GM18507 (cell line): ENCODE measurements around the gene XAF1.
"Not testable (repeated sequence)": the region's sequence is repeated elsewhere in the genome, so short reads cannot be mapped to it uniquely, and the experiment has no call there.

Experiments
- DNase-seq: peaks from one replicate; pipeline ENCODE4 v3.0.0; 2011; ENCODE audit warnings: low read depth; ENCODE audit not compliant: insufficient read length; ENCODE audit errors: extremely low spot score
- FAIRE-seq: peaks from 2 replicates; lab custom pipeline; 2011; peaks lifted over from hg19 to GRCh38; lab: Jason Lieb, UNC

Gene XAF1

DNA sequence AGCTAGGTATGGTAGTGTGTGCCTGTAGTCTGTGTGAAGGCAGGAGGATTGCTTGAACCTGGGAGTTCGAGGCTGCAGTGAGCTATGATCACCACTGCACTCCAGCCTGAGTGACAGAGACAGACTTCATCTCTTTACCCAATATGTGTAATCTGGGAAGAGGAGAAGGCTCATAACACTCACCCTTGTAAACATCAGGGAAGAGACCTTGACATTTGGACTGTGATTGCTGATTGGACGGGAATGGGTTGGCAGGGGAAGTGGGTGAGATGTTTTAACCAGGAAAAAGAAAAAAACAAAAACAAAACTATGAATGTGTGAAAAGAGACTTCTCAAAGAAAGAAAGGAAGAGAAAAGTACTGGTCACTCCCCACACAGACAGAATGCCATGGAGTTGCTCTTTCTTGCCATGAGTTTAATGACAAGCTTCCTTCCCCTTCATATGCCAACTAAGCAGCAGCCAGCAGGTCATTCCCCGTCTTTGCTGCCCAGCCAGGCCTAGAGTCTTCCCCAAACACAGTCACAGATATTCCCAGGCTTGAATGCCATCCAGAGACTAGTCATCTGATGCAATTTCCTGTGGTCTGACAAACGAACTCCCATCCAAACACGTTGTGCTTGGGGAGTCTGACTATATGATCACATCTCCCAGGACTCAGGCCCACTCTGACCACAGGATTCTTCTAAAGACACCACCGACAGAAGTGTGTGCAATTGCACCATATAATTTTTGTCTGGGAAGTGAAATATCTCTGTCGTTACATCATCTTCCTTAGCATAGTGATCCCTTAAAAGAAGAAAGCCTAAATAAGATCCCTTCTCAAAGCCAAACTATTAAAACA is 3.6 kb upstream of the XAF1 start:
- DNase-seq (no peak), FAIRE-seq (no peak)

DNA sequence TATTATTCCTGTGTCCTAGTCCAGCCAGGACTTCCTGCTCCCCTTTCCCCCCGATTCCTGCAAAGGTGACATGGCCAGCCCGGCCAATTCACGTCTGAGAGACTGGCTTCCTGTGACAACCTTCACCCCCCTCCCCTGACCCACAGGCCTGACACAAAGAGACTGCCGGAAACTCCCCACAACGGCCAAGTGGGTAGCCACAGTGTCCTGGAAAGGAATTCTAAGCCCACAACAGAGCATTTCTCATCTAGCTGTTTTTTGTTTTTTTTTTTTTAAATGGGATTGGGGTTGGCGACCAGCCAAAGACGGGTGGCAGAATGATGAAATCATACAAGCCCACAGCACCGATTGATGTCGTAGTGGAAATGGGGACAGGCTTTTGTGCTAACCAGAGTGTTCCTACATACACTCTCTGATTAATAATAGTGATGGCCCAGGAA is 2.8 kb upstream of the XAF1 start:
- no peak for FAIRE-seq
- no peak for DNase-seq

DNA sequence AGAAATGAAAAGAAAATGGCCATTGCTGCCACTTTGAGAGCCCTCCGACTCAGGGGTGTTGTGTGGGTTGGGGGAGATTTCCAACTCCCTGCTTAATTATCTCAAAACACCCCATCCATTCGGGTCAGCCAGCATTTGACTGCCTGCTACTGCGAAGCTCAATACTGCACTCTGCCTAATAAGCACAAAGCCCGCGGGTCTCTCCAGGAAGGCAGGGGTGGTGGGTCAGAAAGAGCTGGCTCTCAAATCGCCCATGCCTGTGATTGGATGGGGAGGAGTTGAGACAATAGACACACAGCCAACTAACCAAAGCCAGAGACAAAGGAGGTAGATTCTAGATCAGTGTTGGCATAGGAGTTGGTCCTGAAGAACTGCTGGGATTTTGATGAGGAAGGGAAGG is 2.3 kb upstream of the XAF1 start:
- FAIRE-seq, result no peak
- no peak for DNase-seq

DNA sequence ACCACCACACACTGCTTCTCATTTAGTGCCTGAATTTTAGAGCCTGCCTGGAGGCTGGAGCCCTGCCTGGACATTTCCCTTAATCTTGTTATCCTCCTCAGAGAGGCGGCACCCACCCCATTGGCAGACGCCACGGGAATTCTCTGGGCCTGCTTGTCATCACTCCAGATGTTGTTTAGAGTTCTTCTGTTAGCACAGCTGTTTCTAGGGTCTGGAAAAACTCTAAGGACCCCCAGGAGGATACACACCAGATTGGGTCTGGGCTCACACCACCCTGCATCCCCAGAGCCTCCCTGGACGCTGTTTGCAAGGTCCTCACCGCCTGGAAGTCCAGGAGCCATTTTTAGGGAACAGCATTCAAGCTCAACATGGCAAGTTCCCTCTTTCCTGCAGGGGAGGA is 565 bp upstream of the XAF1 start:
- FAIRE-seq (no peak), DNase-seq (no peak)

DNA sequence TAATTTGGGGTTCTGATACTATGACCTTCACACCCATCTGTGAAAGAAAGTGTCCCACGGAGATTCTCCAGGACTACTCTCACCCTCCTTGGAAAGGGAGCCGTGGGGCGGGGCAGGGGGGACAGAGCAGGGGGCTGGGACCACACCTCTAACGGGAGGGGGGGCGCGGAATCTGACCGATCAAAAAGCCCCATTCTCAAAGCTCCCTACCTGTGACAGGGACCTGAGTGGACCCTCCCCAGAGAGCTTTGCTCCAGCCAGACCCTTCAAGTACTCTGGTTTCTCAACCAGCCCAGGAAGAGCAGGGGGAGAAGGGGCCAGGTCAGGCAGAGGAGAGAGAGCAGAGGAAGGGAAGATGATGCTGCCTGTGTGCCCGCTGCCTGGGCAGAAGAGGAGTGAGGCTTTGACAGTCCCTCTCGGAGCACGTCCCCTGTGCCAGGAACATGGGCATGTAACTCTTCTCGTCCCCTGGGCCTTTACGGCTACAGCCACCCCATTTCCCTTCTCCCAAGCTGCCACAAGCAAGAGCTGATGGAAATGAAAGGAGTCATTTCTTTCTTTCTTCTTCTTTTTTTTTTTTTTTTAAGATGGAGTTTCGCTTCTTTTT is 682 bp downstream of the XAF1 start:
- FAIRE-seq (no peak), DNase-seq (no peak)

DNA sequence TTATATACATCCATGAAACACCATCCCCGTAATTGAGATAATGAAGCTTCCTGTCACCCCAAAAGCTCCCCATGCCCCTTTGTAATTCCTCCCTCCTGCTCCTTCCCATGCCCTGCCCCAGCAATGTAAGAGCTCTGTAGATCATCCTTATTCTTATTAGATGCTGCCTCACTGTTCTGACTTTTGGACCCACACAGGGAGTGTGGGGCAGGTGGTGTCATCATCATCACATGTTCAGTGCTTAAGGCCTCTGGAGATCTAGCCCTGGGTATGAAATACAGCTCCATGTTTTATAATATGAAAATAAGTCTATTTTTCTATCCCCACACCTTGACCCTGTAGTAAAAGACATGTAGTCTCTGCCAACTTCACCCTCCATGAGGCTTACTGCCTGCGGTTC is 1.9 kb downstream of the XAF1 start:
- FAIRE-seq, result no peak

DNA sequence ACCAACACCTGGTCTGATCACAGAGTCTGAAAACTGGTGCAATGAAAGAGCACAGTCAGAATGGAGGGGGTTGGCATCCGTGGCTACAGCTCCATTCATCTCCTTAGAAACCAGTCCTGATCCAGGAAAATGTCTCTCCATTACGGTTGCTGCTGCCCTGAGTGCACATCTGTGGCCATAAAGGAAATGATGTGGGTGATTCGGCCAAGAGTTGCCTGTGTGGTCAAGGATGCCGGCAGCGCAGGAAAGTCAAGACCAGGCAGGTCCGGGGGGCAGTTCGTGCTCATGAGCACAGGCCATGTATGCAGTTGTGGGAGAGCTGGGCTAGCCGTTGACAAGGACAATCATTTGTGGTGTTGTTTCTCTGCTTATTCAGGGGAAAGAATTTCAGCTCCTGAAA is 5.9 kb downstream of the XAF1 start:
- FAIRE-seq (no peak), DNase-seq (no peak)

More for the DNA sequence above, 1.9 kb downstream of the XAF1 start:
- DNase-seq, result no peak

DNA sequence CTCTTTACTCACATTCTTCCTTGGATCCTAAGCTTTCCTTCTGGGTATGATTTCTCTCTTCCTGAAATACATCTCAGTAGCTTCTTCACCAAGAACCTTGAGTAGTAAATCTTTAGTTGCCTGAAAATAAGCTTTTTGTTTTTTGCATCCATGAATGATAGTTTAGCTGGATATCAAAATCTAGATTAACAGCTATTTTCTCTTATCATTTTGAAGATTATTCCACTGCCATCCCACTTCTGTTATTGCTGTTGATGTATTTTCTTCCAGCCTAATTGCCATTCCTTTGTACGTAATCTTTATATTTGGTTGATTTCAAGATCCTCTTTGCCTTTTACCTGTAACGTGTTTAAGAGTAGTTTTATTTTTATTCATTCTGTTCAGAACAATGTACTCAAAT is 12.6 kb downstream of the XAF1 start:
- DNase-seq (no peak), FAIRE-seq (no peak)

DNA sequence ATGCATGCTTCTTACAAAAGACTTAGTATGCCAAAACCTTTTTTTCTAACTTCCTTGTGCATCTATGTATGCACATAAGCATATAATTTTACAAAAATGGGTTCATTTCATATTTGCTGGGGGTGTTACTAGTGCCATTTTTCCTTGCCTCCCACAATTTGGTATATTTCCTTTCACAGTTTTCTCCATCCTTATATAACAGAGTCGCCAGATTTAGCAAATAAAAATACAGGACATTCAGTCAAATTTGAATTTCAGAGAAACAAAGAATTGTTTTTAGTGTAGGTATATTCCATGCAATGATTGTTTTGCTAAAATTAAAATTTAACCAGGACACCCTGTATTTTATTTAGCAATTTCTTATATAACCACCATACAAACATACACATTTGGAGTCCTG is 16.2 kb downstream of the XAF1 start:
- FAIRE-seq (no peak), DNase-seq (no peak)

DNA sequence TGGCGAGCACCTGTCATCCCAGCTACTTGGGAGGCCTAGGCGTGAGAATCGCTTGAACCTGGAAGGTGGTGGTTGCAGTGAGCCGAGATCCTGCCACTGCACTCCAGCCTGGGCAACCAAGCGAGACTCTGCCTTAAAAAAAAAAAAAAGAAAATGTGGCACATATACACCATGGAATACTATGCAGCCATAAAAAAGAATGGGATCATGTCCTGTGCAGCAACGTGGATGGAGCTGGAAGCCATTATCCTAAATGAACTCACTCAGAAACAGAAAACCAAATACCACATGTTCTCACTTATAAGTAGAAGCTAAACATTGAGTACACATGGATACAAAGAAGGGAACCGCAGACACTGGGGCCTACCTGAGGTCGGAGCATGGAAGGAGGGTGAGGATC is 19.1 kb downstream of the XAF1 start:
- FAIRE-seq, DNase-seq: not testable (repeated sequence)

DNA sequence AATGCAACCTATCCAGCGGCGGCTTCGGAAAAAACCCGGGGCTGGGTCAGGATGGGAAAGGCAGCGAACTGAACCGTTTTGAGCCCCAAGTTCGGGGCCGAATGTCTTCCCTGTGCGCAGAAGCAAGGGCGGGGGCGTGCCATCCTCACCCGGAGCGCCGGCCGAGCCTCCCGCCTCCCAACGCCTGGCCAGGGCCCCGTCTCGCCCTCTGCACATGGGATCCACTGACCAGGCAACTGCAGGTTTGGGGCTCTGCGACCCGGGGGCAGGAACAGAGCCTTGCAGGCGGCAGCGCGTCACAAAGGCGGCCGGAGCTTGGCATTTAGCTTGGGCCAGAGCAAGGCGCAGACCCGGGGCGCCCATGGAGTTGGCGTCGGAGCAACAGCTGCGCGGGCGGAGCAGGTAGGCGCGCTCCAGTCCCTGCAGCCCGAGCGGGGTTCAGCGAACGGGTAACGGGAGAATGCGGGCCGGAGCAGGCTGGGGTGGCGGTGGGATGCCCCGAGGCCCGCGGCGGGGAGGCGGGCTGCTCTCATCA is 20.1 kb downstream of the XAF1 start, which contains the start of gene FBXO39:
Gene FBXO39, plus strand, starts transcription at position 345 of the 535 bp plus-strand sequence. CDS start 3,654 bp downstream, outside the sequence.
- FAIRE-seq, result no peak
- DNase-seq, result no peak

DNA sequence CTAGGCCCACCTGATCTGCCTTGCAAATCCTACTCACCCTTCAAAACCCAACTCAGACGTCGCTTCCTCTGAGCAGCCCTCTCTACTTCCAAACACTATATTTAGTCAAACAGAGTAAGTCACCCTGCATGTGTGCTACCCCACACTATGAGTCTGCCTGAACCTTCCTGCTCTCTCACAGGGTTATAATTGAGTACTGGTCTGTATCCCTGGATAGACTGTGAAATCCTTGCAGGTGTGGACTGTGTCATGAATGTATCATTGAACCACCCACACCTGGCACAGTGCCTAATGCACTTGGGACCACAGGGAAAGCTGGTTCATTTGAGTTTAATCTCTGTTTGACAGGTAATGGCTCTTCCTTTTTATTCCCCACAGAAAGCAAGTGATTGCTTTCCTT is 23.6 kb downstream of the XAF1 start:
- FAIRE-seq, result no peak
- DNase-seq, result no peak

DNA sequence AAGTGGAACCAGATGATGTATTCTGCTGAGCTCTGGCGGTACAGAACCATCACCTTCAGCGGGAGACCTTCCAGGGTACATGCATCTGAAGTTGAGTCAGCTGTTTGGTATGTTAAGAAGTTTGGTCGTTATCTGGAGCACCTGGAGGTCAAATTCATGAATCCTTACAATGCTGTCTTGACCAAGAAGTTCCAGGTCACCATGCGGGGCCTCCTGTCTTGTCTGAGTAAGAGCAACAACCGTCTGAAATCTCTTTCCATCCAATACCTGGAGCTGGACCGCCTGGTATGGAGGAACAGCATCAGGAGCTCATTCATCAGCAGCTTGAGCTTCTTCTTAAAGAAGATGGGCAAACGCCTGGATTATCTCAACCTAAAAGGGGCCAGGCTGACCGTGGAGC is 24.2 kb downstream of the XAF1 start:
- FAIRE-seq (no peak), DNase-seq (no peak)

DNA sequence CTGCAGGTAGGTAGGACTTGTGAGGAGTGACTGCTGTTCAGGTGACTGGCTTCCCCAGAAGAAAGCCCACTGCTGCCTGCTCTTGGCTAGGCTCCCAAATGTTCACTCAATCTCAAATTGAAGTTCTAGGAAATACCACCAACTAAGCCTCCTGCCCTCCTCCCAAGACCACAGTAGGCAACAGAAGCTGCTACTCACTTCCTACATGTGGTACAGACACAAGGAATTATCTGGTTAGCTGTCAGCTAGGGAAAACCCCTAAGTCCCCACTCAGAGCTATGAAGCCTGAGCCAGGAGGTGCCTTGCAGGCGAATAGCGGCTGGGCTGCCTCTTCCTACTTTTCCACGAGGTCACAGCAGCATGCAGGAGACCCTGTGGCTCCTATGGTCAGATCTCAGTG is 25.0 kb downstream of the XAF1 start:
- FAIRE-seq, result no peak
- no peak for DNase-seq

DNA sequence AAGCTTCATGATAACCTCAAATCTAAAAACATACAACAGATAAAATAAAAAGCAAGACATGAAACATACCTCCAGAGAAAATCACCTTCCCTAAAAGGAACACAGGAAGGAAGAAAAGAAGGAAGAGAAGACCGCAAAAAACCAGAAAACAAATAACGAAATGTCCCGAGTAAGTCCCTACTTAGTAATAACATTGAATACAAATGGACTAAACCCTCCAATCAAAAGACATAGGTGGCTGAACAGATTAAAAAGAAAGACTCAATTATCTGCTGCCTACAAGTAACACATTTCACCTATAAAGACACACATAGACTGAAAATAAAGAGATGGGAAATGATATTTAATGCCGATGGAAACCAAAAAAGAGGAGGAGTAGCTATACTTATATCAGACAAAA is 26.4 kb downstream of the XAF1 start:
- FAIRE-seq, result no peak
- no peak for DNase-seq

DNA sequence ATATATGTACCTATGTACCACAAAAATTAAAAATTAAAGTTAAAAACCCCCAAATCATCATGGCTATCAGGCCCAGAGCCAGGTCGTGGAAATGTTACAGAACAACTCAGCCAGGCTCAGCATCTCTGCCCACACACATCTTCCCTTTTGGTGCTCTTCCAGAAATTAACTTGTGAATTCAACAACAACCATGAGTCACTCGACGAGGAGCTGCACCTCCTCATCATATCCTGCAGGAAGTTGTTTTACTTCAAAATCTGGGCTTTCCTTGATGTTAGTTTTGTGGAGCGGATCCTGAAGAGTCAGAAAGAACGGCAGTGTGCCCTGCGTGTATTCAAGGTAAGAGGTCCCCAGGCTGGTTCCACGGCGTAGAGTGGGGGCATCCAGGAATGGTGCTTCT is 30.8 kb downstream of the XAF1 start:
- no peak for DNase-seq

DNA sequence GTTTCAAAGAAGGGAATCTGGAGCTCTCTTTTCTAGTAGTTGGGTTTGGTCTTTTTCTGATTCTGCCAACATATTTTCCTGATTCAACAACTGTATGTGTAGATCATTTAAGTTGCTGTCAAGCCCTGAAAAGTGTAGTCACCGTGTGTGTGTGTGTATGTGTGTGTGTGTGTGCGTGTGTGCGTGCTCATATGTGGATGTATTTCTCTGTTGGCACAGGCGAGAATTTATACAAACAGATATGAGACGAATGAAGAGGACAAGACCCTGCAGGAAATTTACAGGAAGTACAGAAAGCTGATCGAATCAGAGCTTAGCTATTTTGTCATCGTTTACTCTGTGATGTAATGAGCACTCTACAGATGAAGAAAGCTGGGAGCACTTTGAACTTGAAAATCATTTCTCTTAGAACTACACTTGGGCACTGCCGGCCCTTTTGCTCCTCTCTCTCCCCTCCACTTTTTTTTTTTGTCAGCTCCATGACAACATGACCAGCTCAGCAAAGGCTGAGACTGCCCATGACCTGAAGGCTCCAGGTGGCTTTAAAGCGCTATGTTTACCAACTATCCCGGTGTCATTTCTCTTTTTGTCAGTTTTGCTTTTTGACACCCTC is 31.3 kb downstream of the XAF1 start:
- no peak for DNase-seq
- no peak for FAIRE-seq

More for the DNA sequence above, 30.8 kb downstream of the XAF1 start:
- no peak for FAIRE-seq

DNA sequence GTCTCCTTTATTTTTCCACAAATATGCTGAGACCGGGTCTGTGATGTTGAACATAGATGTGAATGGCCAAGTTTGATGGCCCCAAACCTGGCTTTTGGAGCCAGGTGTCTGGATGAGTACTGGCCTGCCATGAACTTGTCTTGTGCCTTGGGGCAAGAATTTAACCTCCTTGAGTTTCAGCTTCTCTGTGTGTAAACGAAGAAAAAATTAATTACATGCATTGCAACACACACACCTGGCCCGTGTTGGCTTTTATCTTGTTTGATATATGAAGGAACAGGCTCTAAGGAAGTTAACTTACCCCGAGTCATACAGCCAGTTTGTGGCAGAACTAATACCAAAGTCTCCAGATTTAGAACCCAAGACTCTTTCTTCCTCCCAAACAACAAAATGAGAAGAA is 33.3 kb downstream of the XAF1 start:
- FAIRE-seq, result no peak
- DNase-seq, result no peak

DNA sequence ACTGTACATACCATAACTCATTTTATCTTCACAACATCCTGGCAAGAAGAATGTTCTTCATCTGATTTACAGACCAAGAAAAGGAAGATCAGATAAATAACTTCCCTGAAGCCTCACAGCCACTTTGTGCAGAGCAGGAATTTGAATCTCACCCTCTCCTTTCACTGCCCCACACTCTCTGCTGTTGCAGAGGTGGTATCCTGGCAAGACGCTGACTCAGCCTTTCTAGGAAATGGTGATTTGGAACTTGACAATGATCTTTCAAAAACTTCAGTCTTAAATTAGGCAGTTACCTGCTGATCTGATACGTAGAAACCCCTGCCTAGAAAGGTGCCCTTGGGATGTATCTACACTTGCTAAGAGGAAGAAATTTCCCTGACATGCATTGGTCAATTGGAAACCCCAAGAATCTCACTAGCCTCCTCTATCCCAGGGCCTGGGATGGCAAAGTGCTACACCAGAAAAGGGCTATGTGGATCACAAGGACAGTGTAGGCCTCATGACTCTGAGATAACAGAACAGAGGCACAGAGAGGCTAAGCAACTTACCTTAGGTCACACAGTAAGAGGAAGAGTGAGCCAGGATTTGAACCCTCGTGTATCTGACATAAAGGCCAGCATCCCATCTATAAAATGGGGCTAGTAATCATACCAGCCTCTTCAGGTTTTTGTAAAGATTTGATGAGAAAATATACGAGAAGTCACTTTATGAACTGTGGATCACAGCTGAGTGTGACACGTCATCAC is 38.1 kb downstream of the XAF1 start:
- FAIRE-seq (no peak), DNase-seq (no peak)
